Measurements from ENCODE around the gene STRAP.

Gene STRAP, protein sequence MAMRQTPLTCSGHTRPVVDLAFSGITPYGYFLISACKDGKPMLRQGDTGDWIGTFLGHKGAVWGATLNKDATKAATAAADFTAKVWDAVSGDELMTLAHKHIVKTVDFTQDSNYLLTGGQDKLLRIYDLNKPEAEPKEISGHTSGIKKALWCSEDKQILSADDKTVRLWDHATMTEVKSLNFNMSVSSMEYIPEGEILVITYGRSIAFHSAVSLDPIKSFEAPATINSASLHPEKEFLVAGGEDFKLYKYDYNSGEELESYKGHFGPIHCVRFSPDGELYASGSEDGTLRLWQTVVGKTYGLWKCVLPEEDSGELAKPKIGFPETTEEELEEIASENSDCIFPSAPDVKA

DNA sequence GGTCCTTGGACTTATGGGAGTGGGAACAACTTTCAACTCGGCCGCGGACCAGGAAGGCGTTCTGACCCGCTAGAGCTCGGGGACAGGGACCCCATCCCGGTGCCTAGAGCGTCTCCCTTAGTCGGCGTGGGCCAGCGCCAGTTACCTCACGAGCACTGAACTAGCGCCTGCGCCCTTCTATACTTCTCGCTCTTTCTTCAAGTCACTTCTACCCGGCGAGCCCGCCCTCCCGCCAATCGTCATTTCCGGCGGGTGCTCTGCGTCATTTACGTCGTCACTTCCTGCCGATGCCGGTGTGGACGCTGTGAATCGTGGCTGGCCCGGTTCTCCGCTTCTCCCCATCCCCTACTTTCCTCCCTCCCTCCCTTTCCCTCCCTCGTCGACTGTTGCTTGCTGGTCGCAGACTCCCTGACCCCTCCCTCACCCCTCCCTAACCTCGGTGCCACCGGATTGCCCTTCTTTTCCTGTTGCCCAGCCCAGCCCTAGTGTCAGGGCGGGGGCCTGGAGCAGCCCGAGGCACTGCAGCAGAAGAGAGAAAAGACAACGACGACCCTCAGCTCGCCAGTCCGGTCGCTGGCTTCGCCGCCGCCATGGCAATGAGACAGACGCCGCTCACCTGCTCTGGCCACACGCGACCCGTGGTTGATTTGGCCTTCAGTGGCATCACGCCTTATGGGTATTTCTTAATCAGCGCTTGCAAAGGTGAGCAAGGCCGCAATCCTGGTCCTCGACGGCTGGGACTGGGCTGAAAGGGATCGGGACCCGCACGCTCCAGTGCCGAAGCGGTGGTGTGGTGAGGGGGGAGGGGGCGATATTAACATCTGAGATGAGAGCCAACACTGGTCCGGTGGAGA, at the start of gene STRAP:
Gene STRAP (plus strand): TSS at position 270 of the 854 bp plus-strand sequence. CDS start 321 bp downstream, at position 591.
- DNase-seq, result peak; percentile 94

DNA sequence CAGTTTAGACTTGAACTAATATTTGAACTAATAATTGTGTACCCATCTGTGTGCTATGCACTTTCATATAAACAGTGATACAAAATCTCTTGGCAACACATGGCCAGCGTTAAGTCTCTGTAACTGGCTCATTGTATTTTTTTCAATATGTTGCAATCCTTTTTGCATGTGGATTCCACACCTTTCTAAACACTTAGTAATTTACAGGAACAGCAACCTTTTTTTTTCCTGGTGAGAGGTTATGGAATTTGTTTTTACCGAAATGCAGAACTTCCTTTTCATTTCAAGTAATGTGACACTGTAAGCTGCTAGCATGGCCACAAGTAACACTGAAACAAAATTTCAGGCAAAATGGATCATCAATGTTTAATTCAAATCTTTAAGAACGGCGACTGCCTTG, 47.6 kb upstream of the STRAP start:
- no peak for DNase-seq

DNA sequence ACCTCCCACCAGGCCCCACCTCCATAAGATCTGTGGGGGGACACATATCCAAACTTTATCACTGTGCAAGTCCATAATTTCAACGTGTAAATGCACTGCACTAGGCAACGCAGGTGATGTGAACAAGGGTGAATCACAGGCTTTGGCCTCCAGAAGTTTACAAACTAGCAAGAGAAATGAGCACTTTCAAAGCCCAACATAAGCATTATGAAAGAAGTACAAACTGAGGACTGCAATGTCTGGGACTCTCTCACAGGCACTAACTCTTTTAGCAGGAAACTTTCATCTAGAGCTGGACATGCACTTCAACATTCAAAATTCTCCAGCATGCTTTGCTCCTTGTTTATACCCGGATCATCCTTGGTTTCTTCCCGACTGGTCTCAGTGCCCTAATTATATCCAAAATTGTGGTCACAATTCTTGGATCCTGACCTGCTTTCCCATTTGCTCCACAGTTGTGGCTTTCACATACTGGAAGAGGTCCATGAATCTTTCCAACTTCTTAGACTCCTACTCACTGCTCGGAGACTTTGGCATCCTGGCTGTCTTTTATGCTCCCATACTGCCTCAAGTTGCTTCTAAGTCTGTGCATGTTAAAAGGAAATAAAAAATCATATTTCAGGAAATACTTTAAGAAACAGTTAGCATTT, 44.9 kb upstream of the STRAP start:
- no peak for DNase-seq

DNA sequence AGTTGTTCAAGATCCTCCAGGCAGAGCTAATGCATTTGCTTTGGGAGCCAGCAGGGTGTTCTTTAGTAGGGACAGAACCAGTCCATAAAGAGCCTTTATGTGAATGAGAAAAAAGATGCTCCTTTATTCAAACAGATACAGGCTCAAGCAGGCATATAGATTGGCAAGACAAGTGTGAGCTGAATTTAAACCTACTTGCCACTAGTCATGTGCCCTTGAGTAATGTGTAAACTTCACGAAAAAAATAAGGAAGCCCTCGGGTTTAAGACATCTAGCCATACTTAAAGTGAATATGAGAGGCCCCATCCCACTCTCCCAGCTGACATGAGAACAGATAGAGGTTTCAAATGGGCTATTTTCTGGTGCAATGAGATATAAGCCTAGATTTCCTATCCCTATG, 43.1 kb upstream of the STRAP start:
- DNase-seq, result no peak

DNA sequence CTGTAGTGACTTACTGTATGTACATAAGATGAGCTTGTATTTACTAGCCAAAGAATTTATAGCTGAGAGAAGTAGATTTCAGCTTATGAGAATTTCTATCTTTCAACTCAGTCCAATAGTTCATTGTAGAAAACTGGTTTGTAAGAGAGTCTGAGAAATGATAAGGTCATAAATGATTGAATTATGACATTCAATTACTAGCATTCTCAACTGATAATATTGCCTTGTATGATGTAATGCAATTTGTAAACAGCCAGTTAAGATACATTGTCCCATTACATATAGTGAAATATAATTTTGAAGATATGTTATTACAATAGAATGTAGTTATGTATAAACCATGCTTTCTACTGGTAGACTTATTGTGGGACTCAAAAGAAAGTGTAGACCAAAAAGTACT, 42.5 kb upstream of the STRAP start:
- no peak for DNase-seq

DNA sequence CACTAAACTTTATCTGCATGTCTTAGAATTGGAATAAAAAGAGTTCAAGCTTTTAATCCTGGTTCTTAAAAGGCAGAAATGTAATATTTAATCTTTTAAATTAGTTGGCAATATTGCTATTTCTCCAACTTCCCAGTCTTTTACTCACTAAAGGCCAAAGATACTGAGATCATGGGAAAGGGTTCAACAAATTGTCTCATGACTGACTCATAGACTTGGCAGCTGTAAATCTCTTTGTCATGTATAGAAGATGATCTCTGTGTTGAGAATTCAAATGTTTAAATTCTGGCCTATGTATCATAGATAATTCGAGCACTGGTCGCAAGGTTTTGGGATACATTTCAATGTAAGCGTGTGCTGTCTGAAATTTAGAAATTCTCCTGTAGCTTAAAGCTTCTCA, 40.1 kb upstream of the STRAP start:
- DNase-seq, result no peak

DNA sequence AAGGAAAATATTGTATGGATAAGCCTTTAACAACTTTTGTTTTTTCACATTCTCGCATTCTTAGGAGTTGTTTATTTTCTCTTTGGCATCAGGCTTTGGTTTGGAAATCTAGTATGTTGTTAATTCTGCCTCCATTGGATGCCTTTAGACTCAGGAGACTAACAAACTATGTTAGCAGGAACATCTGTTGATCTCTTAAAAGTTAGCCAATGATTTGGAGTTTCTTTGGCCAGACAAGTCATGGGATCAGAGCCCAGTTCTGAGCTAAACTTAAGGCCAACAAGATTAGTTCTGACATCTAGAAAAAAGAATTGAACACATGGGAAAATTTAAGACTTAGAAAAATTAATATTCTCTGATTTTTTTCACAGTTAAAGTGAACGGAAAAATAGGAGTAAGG, 35.3 kb upstream of the STRAP start:
- DNase-seq, result no peak

DNA sequence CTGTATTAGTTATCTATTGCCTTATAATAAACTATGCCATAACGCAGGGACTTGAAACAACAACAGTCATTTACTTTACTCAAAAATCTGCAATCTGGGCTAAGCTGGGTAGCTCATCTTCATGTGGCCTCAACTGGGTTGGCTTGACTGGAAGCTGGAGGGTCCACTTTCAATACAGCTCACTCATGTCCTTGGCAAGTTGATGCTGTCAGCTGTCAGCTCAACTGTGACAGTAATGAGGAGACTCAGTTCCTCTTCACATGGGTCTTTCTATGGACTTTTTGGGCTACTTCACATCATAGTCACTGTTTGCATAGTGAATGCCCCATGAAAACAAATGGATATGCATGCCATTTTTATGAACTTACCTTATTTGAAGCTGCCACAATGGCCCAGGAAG, 33.6 kb upstream of the STRAP start:
- DNase-seq, result no peak

DNA sequence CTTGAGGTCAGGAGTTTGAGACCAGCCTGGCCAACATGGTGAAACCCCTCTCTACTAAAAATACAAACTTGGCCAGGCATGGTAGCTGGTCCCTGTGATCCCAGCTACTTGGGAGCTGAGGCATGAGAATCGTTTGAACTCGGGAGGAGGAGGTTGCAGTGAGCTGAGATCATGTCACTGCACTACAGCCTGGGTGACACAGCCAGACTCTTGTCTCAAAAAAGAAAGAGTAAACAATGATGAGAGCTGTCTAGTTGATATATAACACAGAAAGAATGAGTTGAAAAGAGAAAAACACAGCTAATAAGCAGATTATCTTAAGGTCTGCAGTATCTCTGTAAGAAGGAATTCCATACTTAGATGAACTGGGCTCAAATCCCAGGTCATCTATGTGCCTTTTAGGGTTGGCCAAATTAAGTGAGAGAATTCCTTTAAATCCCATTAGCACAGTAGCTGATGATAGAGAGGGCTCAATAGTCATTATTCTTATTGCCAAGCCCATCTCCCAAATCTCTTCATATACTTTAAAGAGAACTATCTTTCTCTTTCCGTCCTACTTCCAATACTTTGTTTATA, 31.1 kb upstream of the STRAP start:
- no peak for DNase-seq

DNA sequence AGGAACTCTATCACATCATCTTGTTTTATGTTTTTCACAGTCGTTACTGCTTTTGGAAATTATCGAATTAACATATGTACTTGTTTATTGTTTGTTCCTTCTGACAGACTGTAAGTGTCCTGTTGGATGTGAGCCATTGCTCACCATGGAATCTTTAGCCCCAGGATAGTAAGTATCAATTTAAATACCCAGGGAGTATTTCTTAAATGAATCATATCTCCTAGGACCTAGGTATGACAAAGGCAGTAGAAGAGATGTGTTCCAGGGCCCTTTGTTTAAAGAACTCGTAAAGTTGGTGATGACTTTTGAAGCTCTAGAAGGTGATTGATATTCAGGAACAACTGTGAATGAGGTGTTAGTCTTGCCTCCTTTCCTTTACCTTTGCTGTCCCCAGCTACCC, 30.3 kb upstream of the STRAP start:
- no peak for DNase-seq

DNA sequence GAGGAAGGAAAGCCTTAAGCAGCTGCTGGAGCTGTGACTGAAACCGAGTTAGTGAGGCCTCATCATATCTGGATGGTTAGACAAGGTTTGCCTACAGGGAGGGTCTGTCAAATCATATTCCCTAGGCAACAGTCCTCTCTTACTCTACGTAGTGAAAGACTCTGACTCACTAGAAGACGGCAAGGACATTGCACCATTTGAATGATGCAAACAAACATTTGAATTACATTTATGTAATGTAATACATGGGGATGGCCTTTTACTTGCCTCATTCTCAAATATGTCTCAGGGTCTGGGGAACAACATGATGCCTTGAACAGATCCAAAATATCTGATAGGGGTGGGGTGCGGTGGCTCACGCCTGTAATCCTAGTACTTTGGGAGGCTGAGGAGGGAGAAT, 29.8 kb upstream of the STRAP start:
- DNase-seq, result no peak

DNA sequence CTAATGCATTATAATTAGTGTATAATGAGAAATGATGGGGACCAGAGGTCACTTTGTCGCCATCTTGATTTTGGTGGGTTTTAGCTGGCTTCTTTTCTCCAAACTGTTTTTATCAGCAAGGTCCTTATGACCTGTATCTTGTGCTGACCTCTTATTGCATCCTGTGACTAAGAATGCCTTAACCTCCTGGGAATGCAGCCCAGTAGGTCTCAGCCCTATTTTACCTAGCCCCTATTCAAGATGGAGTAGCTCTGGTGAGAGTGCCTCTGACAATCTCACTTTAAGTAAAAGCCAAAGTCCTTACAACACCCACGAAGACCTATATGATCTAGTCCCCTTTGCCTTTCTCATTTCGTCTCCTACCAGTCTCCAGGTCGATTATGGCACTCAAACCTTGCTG, 28.3 kb upstream of the STRAP start:
- DNase-seq, result no peak

DNA sequence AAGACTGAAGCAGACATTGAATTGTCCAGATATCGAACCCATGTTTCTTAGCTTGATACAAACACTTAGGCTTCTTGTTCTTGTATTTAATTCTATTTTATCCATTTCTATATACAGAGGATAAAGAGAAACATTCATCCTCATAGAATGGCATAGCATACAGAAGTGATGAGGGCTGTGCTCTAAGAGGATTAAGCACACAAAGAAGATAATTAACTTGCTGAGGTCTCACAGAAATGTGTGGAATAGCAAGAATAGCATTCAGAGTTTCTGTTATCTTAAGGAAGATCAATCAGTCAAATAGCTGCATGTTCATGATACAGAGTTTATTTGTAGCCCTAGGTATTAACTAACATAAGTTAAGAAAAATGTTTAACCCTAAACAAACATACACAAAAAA, 27.3 kb upstream of the STRAP start:
- DNase-seq, result no peak

DNA sequence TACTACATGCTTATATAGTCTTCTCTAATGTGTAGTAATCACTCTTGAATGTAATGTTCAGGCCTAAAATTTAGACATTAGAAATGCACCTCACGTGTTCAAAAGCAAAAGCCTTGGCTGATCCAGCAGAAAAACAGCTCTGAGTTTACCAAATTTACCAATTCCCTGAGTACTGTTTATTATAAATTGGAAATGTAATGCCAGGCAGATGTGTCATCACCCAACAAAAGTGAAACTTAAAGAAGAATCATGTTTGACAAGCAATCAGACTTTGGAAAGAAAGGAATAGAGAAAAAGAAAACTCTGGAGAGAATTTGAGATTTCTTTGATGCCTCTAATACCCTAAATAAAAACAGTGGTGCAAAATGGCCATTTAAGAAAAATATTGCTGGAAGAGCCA, 26.5 kb upstream of the STRAP start:
- DNase-seq, result no peak

DNA sequence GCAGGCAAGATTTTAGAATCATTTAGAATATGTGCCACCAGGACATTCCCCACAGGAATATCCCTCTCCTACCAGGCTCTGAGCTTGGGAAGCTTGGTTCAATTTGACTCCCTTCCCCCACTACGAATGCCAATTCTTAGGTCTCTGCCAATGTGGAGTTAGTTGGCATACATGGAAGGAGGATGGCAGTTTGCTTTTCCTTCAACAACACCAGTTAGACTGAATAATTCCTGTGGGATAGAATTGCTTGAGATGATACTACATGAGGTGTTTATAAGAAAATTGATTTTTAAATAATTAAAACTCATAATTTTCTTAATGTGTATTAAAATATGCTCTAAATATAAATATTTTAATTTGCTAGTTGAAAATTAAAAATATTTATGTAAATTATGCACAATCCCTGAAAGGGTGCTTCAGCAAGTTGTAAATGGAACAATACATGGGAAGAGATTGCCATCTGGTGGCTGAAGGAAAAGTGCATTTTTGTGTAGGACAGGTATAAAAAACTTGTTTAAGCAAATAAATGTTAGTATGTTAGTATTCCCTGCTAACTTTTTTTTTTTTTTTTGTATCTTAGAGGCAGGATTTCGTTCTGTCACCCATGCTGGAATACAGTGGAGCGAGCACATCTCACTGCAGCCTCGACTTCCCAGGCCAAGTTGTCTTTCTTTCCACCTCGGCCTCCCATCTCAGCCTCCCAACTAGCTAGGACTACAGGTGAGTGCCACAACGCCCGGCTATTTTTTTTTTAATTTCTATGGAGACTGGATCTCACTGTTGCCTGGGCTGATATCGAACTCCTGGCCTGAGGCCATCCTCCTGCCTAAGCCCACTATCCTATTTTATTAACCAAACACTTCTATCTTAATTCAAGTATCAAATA, 25.8 kb upstream of the STRAP start:
- peak; percentile 63 for DNase-seq

DNA sequence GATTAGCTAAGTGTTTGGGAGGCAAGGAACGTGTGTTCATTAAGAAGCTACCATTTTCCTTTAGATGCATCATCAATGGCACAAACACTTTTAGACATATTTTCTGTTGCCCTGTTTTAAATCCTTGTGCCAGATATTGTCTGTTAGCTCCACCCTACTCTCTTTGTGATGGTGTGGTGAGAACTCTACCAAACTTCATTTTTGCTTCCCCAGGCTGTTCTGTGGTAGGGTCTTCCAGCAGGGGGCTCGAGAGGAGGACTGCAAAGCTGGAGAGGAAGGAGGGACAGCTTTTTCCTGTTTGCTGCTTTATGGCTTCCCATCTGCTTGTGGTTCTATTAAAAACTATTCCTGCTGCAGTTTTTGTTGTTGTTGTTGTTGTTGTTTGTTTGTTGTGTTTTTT, 23.8 kb upstream of the STRAP start:
- no peak for DNase-seq

DNA sequence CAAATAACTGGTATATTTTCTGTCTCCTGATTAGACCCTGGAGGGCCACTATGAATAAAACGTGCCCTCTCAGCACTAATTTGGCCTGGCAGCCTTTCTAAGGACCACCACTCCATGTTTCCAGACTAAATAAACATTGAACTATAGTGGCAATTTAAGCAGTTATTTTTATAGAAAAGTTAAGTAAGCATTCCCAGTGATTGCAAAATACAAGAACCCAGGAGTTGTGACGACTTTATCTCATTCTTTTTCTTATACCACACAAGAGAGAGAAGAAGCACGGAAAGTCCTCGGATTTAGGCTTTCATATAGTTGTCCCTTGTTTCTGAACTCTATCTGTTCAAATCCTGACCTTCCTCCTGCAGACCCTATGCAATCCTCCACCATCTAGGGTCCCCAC, 23.1 kb upstream of the STRAP start:
- no peak for DNase-seq

DNA sequence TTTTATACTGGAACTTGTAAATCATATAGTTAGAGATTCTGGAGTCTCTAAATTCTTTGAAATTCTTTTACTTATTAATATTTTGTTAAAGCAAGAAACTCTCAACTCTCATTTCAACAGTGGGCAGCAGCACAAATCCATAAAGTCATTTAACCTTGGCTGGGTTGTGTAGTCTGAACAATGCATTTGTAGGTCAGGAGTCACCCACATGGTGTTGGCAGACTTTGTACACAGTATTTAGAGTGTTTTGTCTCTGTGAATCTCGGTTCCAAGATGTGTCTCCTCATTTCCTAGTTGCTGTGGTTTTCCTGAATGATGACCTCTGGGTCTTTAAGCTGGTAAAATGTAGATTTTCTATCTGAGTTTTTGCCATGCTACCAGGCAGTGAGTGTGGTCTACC, 20.8 kb upstream of the STRAP start:
- DNase-seq, result no peak

DNA sequence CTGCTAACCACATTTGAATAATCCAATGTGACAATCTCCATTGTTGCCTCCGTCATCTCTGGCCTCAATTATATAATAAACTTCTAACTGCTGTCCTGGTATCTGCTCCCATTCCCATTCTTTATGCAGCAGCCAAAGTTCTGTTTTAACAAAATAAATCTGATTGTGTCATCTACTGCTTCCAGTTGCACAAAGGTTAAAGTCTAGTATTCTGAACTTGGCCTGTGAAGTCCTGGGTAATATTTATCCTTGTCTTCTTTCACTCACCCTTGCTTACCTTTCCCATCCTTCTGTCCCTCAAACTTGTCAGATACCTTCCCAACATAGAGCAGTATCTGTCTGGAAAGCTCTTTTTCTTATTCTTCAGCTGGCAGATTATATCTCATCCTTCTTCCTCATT, 19.3 kb upstream of the STRAP start:
- no peak for DNase-seq

DNA sequence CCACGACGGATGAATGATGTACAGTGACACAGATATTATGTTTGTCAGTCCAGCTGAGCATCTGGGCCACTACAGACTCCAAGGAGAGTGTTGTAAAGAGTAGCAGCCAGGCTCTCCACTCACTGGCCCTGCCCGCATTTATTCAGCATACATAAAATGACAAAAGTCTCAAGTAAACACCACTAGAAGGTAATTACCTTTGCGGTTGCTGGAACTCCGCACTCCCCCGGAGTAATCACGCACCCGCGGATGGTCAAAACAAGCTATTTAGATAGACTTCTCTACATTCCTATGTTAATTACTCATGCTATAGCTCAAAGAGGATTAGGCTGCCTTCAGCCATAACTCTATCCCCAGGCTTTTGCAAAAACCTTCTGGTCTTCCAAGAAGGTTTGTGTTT, 18.8 kb upstream of the STRAP start:
- no peak for DNase-seq

DNA sequence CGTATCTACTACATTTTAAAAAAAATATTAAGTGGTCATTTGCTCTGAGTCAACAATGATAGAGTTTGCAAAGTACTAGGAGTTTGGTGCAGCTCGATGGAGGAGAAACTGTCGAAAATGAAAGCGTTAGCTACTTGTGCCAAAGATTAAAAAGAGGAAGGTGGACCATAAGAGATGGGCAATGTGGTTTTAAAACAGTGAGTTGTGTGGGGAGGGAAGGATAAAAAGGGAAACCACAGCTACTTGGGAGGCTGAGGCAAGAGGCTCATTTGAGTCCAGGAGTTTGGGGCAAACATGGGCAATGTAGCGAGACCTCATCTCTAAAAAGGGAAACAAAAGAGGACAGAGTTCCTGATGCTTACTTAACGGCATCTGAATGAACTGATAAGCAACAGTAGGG, 18.2 kb upstream of the STRAP start:
- no peak for DNase-seq

DNA sequence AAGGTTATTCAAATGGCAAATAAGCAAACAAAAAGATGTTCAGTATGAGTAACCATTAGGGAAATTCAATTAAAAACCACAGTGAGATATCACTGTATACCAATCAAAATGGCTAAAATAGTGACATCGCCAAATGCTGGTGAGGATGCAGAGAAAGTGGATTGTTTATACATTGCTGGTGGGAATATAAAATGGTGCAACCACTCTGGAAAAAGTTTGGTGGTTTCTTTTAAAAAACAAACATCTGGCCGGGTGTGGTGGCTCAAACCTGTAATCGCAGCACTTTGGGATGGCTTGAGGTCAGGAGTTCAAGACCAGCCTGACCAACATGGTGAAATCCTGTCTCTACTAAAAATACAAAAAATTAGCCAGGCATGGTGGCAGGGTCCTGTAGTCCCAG, 14.0 kb upstream of the STRAP start:
- no peak for DNase-seq

DNA sequence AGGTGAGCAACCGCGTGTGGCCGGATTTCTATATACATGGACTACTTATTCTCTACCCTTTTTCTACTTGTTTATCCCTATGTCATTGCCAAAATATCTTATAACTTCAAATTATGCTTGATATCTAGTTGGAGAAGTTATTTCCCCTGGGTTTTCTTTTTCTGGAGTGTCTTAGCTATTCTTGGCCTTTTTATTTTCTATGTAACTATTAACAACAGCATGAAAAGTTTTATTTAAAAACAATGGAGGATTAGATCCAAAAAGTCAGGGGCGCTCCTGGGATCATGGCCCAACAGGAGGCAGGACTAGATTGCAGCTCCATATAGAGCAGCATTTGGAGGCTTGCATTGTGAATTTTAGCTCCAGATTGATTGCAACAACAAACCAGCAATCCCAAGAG, 8.6 kb upstream of the STRAP start:
- DNase-seq, result no peak

All from CD4-positive, alpha-beta T cell treated with Interleukin-6 for 4 hours (primary cell).